ENCODE measurements around the gene SCGN. TPM values are rescaled to one million over a fixed set of nuclear protein-coding genes. Genes with fewer than 3 reads are reported as not detected.

SCGN gene
- polyA plus RNA-seq, 2 of the 4 experiments (the other 2 are of a cell fraction) = 0.13 to 0.17 TPM

DNA sequence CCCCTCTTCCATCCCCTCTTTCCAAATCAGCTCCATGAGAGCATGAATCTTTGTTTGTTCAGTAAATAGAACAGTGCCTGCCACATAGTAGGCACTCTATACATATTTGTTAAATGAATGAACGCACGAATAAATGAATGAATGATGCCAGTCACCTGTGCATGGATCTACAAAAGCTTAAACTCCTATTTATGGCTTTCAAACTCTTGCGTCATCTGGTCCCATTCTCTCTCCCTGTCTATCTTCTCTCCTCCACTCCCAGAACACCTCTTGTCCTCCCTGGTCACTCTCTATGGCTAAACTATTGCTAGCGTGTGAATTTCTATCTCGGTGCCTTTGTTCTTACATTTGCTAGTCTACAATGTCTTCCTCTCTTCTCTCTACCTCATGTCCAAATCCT is 24.8 kb downstream of the SCGN start:
- DNase-seq (ENCODE audit: low read depth in 1 of 2, low spot score in 1 of 2) = no peak
- no peak for ATAC-seq
- TF ChIP-seq, protein P1, sequence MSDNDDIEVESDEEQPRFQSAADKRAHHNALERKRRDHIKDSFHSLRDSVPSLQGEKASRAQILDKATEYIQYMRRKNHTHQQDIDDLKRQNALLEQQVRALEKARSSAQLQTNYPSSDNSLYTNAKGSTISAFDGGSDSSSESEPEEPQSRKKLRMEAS (IDR thresholded peaks at IDR 0.05) = no peak
- TF ChIP-seq NR3C1 (IDR thresholded peaks at IDR 0.05) (no peak), POLR2A (IDR thresholded peaks at IDR 0.05; ENCODE audit: low read length) (no peak), BHLHE40 (IDR thresholded peaks at IDR 0.05; ENCODE audit: low read depth, low read length) (no peak), GATA3 (IDR thresholded peaks at IDR 0.05; ENCODE audit: borderline replicate concordance) (no peak), HDAC2 (IDR thresholded peaks at IDR 0.05) (no peak), RFX5 (IDR thresholded peaks at IDR 0.05) (no peak)
- TF ChIP-seq, protein P2, sequence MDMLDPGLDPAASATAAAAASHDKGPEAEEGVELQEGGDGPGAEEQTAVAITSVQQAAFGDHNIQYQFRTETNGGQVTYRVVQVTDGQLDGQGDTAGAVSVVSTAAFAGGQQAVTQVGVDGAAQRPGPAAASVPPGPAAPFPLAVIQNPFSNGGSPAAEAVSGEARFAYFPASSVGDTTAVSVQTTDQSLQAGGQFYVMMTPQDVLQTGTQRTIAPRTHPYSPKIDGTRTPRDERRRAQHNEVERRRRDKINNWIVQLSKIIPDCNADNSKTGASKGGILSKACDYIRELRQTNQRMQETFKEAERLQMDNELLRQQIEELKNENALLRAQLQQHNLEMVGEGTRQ (IDR thresholded peaks at IDR 0.05) = no peak
- H3K4me3 ChIP-seq = no peak overlapping the region
- H3K27ac ChIP-seq = no peak overlapping the region
- CTCF ChIA-PET = no interaction called here
- 0 out of 3 replicates have a peak, but pooled peaks cover under 1% of the 10 kb centered on the region for H3K4me1 ChIP-seq
- 71% methylated on average over 5 of the region's 5 CpGs for WGBS (ENCODE audit: missing lambda C conversion rate)
- no peaks in the 10 kb centered on the region for H3K9me3 ChIP-seq
- POLR2A ChIA-PET = no interaction called here
- no peak for FAIRE-seq
- no peak overlapping the region for H3K4me2 ChIP-seq

DNA sequence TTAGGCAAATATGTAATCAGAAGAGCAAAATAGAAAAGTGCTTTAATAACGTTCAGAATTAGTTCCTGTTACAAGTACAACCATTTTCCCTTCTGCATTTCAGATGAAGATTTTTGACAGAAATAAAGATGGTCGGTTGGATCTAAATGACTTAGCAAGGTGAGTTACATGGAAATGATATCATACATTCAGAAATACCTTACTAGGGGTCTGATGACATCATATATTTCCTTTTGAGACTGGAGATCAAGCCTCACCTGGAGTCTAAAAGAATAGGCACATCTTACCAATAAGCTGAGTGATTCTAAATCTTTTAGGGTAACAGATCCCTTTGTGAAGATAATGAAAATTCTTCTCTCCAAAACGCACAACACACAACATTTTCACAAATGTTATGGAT is 29.8 kb downstream of the SCGN start:
- no peaks in the 10 kb centered on the region for H3K9me3 ChIP-seq
- H3K4me2 ChIP-seq = no peak overlapping the region
- 43% methylated on average over 3 of the region's 3 CpGs for WGBS (ENCODE audit: missing lambda C conversion rate)
- FAIRE-seq (no peak), DNase-seq (ENCODE audit: low read depth in 1 of 2, low spot score in 1 of 2) (no peak), ATAC-seq (no peak)
- TF ChIP-seq HDAC2 (IDR thresholded peaks at IDR 0.05) = no peak
- no peak for TF ChIP-seq CBX8 (IDR thresholded peaks at IDR 0.05)
- TF ChIP-seq RAD21 (conservative IDR thresholded peaks at IDR 0.05 in 1 of 2, IDR thresholded peaks at IDR 0.05 in 1 of 2) = no peak
- TF ChIP-seq, protein P3, sequence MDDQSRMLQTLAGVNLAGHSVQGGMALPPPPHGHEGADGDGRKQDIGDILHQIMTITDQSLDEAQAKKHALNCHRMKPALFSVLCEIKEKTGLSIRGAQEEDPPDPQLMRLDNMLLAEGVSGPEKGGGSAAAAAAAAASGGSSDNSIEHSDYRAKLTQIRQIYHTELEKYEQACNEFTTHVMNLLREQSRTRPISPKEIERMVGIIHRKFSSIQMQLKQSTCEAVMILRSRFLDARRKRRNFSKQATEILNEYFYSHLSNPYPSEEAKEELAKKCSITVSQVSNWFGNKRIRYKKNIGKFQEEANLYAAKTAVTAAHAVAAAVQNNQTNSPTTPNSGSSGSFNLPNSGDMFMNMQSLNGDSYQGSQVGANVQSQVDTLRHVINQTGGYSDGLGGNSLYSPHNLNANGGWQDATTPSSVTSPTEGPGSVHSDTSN (IDR thresholded peaks at IDR 0.05) = no peak
- TF ChIP-seq BHLHE40 (IDR thresholded peaks at IDR 0.05; ENCODE audit: low read depth, low read length) = no peak
- TF ChIP-seq CHD4 (IDR thresholded peaks at IDR 0.05; ENCODE audit: borderline replicate concordance) = no peak
- no peak for TF ChIP-seq CBX2 (IDR thresholded peaks at IDR 0.05; ENCODE audit: borderline replicate concordance, low read depth)
- TF ChIP-seq MAZ (IDR thresholded peaks at IDR 0.05; ENCODE audit: borderline replicate concordance, low read depth, low read length) = no peak
- no peaks in the 10 kb centered on the region for H3K4me1 ChIP-seq
- no peak overlapping the region for H3K4me3 ChIP-seq
- POLR2A ChIA-PET = no interaction called here
- CTCF ChIA-PET = no interaction called here
- no peak overlapping the region for H3K27ac ChIP-seq

DNA sequence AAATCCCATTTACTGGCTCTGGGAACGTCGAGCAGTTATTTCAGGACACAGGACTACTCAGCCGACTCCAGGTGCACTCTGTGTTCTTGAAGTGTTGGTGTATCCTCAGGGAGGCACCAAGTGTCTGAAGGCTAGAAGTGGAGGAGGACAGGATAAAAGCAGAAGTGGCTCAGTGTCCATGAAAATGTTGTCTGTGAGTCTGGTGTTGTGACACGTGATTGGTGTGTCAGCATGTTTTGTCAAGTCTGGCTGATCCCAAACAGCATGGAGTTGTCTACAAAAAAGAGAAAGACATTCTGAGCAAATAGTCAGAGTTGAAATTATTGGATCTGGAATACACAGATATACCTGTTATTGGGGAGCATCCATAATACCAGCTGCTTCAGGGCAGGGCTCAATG is 30.3 kb downstream of the SCGN start:
- Histone ChIP-seq H3K4me1 (no peaks in the 10 kb centered on the region), H3K27ac (no peak overlapping the region), H3K4me3 (no peak overlapping the region), H3K9me3 (no peaks in the 10 kb centered on the region), H3K4me2 (no peak overlapping the region)
- DNase-seq (ENCODE audit: low read depth in 1 of 2, low spot score in 1 of 2) = no peak
- ChIA-PET POLR2A (no interaction called here), CTCF (no interaction called here)
- no peak for FAIRE-seq
- no peak for TF ChIP-seq BHLHE40 (IDR thresholded peaks at IDR 0.05; ENCODE audit: low read depth, low read length)
- TF ChIP-seq ZSCAN20 (CRISPR knock-in tag; IDR thresholded peaks at IDR 0.05) = no peak
- no peak for TF ChIP-seq MYC (IDR thresholded peaks at IDR 0.05; ENCODE audit: borderline replicate concordance, low read length)
- no peak for TF ChIP-seq CEBPB (IDR thresholded peaks at IDR 0.05)
- no peak for TF ChIP-seq HEYL (CRISPR knock-in tag; IDR thresholded peaks at IDR 0.05)
- no peak for ATAC-seq
- 73% methylated on average over 4 of the region's 4 CpGs for WGBS (ENCODE audit: missing lambda C conversion rate)

DNA sequence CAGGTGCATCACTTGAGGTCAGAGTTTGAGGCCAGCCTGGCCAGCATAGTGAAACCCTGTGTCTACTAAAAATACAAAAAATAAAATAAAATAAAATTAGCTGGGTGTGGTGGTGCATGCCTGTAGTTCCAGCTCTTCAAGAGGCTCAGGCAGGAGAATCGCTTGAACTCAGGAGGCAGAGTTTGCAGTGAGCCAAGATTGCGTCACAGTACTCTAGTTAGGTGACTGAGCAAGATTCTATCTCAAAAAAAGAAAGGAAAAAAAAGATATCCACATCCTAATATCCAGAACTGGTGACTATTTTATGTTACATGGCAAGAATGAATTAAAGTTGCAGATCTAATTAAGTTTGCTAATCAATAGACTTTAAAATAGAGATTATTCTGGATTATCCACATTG is 32.5 kb downstream of the SCGN start:
- Histone ChIP-seq H3K4me2 (no peak overlapping the region), H3K4me1 (no peaks in the 10 kb centered on the region), H3K27ac (no peak overlapping the region), H3K4me3 (no peak overlapping the region), H3K9me3 (no peaks in the 10 kb centered on the region)
- 74% methylated on average over 2 of the region's 2 CpGs for WGBS (ENCODE audit: missing lambda C conversion rate)
- POLR2A ChIA-PET = no interaction called here
- DNase-seq (ENCODE audit: low read depth in 1 of 2, low spot score in 1 of 2) (no peak), ATAC-seq (no peak), FAIRE-seq (no peak)
- TF ChIP-seq HDAC2 (IDR thresholded peaks at IDR 0.05) (no peak), HOXB13 (CRISPR knock-in tag; IDR thresholded peaks at IDR 0.05; ENCODE audit: low read depth) (no peak), RARB (CRISPR knock-in tag; IDR thresholded peaks at IDR 0.05) (no peak), CEBPB (IDR thresholded peaks at IDR 0.05) (no peak), RFX5 (IDR thresholded peaks at IDR 0.05) (no peak), POLR2A (IDR thresholded peaks at IDR 0.05; ENCODE audit: low read length) (no peak), JUN (IDR thresholded peaks at IDR 0.05) (no peak), FOXS1 (CRISPR knock-in tag; IDR thresholded peaks at IDR 0.05) (no peak), BHLHE40 (IDR thresholded peaks at IDR 0.05; ENCODE audit: low read depth, low read length) (no peak), NPAS2 (CRISPR knock-in tag; IDR thresholded peaks at IDR 0.05; ENCODE audit: borderline replicate concordance) (no peak), SMC3 (IDR thresholded peaks at IDR 0.05) (no peak)
- TF ChIP-seq, protein P1 (IDR thresholded peaks at IDR 0.05) = no peak
- TF ChIP-seq, protein P4, sequence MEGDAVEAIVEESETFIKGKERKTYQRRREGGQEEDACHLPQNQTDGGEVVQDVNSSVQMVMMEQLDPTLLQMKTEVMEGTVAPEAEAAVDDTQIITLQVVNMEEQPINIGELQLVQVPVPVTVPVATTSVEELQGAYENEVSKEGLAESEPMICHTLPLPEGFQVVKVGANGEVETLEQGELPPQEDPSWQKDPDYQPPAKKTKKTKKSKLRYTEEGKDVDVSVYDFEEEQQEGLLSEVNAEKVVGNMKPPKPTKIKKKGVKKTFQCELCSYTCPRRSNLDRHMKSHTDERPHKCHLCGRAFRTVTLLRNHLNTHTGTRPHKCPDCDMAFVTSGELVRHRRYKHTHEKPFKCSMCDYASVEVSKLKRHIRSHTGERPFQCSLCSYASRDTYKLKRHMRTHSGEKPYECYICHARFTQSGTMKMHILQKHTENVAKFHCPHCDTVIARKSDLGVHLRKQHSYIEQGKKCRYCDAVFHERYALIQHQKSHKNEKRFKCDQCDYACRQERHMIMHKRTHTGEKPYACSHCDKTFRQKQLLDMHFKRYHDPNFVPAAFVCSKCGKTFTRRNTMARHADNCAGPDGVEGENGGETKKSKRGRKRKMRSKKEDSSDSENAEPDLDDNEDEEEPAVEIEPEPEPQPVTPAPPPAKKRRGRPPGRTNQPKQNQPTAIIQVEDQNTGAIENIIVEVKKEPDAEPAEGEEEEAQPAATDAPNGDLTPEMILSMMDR (IDR thresholded peaks at IDR 0.05) = no peak
- CTCF ChIA-PET = no interaction called here
